A673 (cell line): Measurements from ENCODE around the gene PIEZO1.

Source experiments
- CTCF ChIP-seq: fragments of 300-800, 200-600 bp; sonication (generic); conservative IDR thresholded peaks from 2 replicates; pipeline ENCODE4 v1.5.1; 2017; ENCODE audit warnings: low read depth, mild to moderate bottlenecking, antibody characterized with exemption, low read length, moderate library complexity, mixed read lengths
- EZH2 ChIP-seq: fragments of 200-600 bp; sonication (generic); IDR thresholded peaks from 2 replicates; pipeline ENCODE4 v1.6.1; 2017; ENCODE audit warnings: borderline replicate concordance, low read depth, mild to moderate bottlenecking, mixed read lengths, antibody characterized with exemption, low read length; ENCODE audit not compliant: poor library complexity, severe bottlenecking

GRCh38 chr16:88754109-88754911 is 30.7 kb downstream of the PIEZO1 start:
- TF ChIP-seq CTCF (no peak), EZH2 (no peak)
